ENCODE data around the gene UQCRH. TPM values are rescaled to one million over a fixed set of nuclear protein-coding genes. Genes with fewer than 3 reads are reported as not detected.

The UQCRH gene
- total RNA-seq, 1 donor from 2014 or later = 335 TPM

DNA sequence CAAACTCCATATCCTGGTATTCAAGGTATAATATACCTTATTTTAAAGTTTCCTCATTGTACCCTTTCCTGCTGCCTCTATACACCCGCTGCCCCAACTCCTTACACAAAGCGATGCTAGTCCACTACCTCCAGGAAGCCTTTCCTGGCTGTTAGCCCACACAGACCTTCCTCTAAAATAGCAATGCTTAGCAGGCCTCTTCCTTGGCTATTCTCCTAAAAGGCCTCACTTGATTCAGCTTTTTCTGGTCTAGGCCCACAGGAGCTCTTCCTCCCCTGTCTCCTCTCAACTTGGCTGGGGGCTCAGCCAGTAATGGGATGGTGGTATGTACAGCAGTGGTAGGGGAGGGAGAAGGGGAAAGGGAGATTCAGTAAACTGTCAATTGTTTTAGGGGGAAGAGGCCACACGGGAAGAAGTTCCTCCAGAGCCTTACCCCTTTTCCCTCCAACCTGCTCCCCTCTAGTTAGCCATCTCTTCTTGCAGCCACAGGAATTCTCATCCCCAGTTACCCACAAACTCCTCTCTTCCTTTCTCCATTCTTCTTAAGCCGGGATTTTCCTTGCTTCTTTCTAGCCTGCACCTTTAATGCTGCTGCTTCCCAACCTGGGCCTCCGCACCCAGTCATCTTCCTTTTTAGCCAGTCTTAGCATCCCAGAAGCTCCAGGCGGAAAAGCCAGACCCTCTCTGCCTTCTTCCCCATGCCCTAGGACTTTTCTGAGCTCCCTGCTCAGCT, 2.7 kb upstream of the UQCRH start:
- peak overlapping the region; percentile 99 for H3K27ac Mint-ChIP-seq
- H3K4me1 Mint-ChIP-seq (ENCODE audit: unreplicated experiment) = peaks cover 23% of the 10 kb centered on the region
- peaks cover 29% of the 10 kb centered on the region for H3K36me3 Mint-ChIP-seq
- H3K4me3 Mint-ChIP-seq = peak overlapping the region; percentile 96
- no peaks in the 10 kb centered on the region for H3K9me3 Mint-ChIP-seq
- DNase-seq (ENCODE audit: extremely low spot score, unreplicated experiment) = no peak
- TF ChIP-seq, protein P1, sequence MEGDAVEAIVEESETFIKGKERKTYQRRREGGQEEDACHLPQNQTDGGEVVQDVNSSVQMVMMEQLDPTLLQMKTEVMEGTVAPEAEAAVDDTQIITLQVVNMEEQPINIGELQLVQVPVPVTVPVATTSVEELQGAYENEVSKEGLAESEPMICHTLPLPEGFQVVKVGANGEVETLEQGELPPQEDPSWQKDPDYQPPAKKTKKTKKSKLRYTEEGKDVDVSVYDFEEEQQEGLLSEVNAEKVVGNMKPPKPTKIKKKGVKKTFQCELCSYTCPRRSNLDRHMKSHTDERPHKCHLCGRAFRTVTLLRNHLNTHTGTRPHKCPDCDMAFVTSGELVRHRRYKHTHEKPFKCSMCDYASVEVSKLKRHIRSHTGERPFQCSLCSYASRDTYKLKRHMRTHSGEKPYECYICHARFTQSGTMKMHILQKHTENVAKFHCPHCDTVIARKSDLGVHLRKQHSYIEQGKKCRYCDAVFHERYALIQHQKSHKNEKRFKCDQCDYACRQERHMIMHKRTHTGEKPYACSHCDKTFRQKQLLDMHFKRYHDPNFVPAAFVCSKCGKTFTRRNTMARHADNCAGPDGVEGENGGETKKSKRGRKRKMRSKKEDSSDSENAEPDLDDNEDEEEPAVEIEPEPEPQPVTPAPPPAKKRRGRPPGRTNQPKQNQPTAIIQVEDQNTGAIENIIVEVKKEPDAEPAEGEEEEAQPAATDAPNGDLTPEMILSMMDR (conservative IDR thresholded peaks at IDR 0.05) = no peak
- no peaks in the 10 kb centered on the region for H3K27me3 Mint-ChIP-seq

GRCh38 chr1:46301406-46301807, 2.1 kb upstream of the UQCRH start:
- Mint-ChIP-seq H3K4me3 (peak overlapping the region; percentile 96), H3K4me1 (ENCODE audit: unreplicated experiment) (peaks cover 23% of the 10 kb centered on the region), H3K9me3 (no peaks in the 10 kb centered on the region), H3K27me3 (no peaks in the 10 kb centered on the region), H3K36me3 (peaks cover 25% of the 10 kb centered on the region), H3K27ac (peak overlapping the region; percentile 99)
- TF ChIP-seq, protein P1 (conservative IDR thresholded peaks at IDR 0.05) = no peak
- DNase-seq (ENCODE audit: extremely low spot score, unreplicated experiment) = no peak

DNA sequence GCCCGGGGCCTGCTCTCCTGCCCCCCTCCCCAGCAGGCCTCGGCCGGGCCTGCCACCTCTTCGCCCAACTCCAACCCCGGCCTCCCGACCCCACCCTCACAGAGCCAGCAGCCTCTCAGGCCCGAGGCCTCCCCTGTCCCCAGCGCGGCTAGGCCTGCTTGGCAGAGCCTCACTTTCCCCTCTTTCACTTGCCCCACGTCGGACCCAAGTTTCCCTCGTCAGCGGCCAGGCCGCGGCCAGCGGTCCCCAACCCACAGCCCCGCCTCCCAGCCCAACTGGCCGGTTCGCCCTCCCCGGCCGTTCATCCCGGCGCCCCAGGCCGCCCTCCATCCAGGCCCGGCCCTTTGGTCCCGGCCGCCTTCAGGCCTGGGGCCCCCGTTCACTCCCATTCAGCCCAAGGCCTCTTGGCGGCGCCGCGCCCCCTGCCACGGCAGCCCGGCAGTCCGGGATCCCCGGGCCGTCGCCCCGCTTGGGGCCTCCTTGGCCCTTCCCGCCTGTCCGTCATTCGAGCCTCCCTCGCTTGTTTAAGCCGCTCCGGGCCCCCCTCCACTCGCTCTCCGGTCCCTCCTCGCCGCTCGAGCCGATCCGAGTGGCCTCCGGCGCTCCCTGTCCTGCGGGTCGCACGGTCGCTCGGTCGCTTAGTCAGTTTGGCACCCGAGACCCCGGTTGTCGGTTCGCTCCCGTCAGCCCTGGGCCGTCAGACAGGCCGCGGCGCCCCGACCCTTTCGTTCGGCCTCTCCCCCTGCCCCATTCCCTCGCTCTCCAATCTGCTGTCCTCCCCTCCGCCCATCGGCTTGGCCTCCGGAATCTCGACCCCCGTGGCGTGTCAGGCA, 1.5 kb upstream of the UQCRH start:
- TF ChIP-seq, protein P1 (conservative IDR thresholded peaks at IDR 0.05) = peak; percentile 14
- H3K36me3 Mint-ChIP-seq = peaks cover 19% of the 10 kb centered on the region
- H3K9me3 Mint-ChIP-seq = no peaks in the 10 kb centered on the region
- DNase-seq (ENCODE audit: extremely low spot score, unreplicated experiment) = peak; percentile 74
- peaks cover 23% of the 10 kb centered on the region for H3K4me1 Mint-ChIP-seq (ENCODE audit: unreplicated experiment)
- H3K27ac Mint-ChIP-seq = peak overlapping the region; percentile 99
- no peaks in the 10 kb centered on the region for H3K27me3 Mint-ChIP-seq
- H3K4me3 Mint-ChIP-seq = peak overlapping the region; percentile 96

GRCh38 chr1:46302641-46303037, 859 bp upstream of the UQCRH start:
- Mint-ChIP-seq H3K4me1 (ENCODE audit: unreplicated experiment) (peaks cover 27% of the 10 kb centered on the region), H3K36me3 (peaks cover 13% of the 10 kb centered on the region), H3K4me3 (peak overlapping the region; percentile 96), H3K9me3 (no peaks in the 10 kb centered on the region), H3K27ac (peak overlapping the region; percentile 99), H3K27me3 (no peaks in the 10 kb centered on the region)
- TF ChIP-seq, protein P1 (conservative IDR thresholded peaks at IDR 0.05) = no peak
- peak; percentile 74 for DNase-seq (ENCODE audit: extremely low spot score, unreplicated experiment)

DNA sequence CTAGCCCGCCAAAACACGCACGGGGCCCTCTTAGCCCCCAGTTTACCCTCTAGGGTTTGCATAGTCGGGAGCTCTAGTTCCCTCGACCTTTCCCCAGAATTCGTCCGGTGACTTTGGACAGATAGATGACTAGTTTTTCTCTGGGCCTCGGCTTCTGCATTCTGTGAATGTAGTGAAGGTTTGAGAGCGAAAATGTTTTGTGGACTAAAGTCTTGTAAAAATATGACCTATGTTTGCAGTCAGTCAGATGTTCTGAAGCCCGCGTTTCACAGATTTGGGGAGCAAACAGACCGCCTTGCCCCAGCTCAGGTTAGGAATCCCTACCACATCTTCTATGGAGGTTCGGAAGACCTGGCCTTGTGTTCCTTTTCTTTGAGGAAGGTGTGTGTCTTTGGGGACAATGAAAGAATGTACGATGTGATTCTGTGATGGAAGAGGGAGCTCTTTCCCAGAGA, 401 bp downstream of the UQCRH start:
- Mint-ChIP-seq H3K36me3 (peaks cover 17% of the 10 kb centered on the region), H3K4me3 (peak overlapping the region; percentile 96), H3K4me1 (ENCODE audit: unreplicated experiment) (peaks cover 26% of the 10 kb centered on the region), H3K27ac (peak overlapping the region; percentile 99), H3K27me3 (no peaks in the 10 kb centered on the region), H3K9me3 (no peaks in the 10 kb centered on the region)
- TF ChIP-seq, protein P1 (conservative IDR thresholded peaks at IDR 0.05) = no peak
- no peak for DNase-seq (ENCODE audit: extremely low spot score, unreplicated experiment)

All from type B pancreatic cell (in vitro differentiated cells).